GM19240 (cell line): ENCODE measurements around the gene MIGA2.
"Not testable (repeated sequence)": the region's sequence is repeated elsewhere in the genome, so short reads cannot be mapped to it uniquely, and the experiment has no call there.

Source experiments
- DNase-seq: peaks from one replicate; pipeline ENCODE4 v3.0.0; 2011; ENCODE audit warnings: low spot score; ENCODE audit not compliant: insufficient read length

MIGA2 gene

DNA sequence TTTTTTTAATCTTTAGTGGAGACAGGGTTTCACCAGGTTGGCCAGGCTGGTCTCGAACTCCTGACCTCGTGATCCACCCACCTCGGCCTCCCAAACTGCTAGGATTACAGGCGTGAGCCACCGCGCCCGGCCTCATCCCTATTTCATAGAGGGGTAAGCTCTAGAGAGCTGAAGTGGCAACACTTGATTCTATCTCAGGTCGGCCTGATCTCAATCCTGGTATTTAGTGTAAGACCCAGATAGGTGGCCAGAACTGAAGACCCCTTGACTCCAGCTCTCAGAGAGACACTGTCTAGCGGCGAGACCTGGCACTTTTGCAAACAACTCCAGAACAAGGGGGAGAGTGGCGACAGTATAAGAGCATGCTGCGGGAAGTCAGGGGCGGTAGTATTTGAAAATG, 588 bp upstream of the MIGA2 start:
- DNase-seq = not testable (repeated sequence)

GRCh38 chr9:129036923-129037766, 719 bp downstream of the MIGA2 start:
- DNase-seq = no peak

- no peak for DNase-seq
Observed at GRCh38 chr9:129037767-129038098, 1.3 kb downstream of the MIGA2 start.

GRCh38 chr9:129038109-129038852, 1.9 kb downstream of the MIGA2 start:
- no peak for DNase-seq

GRCh38 chr9:129040113-129040643, 3.8 kb downstream of the MIGA2 start:
- no peak for DNase-seq

GRCh38 chr9:129042016-129042415, 5.6 kb downstream of the MIGA2 start:
- DNase-seq = no peak

- no peak for DNase-seq
Observed at GRCh38 chr9:129052592-129052991, 16.2 kb downstream of the MIGA2 start.

- no peak for DNase-seq
Observed at GRCh38 chr9:129053020-129053419, 16.6 kb downstream of the MIGA2 start.

- DNase-seq = no peak
Observed at GRCh38 chr9:129054163-129054851, 17.9 kb downstream of the MIGA2 start.

DNA sequence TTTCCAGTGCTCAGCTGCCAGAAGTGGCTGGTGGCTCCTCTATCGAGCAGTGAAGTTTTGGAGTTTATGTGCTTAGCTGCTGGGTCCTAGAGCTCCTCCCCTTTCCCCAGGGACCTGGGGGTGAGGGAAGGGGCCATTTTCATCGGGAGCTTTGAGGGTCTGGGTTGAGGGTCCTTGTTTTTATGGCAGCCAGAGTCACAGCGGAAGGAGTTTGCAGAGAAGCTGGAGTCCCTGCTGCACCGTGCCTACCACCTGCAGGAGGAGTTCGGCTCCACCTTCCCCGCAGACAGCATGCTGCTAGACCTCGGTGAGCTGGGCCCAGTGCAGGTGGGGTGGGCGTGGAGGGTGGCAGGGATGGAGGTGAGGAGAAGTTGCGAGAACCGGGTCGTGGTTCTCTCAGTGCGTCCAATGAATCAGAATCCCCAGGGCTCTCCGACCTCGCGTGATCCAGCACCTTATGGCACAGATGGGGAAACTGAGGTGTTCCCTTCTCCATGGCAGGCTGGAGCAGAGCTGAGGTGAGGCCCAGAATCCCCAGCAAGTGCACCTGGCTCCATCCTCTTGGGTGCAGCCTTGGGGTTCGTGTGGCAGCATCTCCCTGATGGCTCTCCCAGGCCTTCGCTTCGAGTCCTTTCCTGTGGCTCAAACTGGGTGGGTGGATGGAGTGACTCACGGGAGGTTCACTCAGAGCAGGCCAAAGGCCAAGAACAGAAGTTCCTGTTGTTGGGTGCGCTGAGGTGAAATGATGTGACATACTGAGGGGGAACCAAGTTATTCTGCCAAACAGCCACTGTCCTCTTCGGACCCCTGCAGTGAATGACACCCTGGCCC, 22.8 kb downstream of the MIGA2 start:
- no peak for DNase-seq

DNA sequence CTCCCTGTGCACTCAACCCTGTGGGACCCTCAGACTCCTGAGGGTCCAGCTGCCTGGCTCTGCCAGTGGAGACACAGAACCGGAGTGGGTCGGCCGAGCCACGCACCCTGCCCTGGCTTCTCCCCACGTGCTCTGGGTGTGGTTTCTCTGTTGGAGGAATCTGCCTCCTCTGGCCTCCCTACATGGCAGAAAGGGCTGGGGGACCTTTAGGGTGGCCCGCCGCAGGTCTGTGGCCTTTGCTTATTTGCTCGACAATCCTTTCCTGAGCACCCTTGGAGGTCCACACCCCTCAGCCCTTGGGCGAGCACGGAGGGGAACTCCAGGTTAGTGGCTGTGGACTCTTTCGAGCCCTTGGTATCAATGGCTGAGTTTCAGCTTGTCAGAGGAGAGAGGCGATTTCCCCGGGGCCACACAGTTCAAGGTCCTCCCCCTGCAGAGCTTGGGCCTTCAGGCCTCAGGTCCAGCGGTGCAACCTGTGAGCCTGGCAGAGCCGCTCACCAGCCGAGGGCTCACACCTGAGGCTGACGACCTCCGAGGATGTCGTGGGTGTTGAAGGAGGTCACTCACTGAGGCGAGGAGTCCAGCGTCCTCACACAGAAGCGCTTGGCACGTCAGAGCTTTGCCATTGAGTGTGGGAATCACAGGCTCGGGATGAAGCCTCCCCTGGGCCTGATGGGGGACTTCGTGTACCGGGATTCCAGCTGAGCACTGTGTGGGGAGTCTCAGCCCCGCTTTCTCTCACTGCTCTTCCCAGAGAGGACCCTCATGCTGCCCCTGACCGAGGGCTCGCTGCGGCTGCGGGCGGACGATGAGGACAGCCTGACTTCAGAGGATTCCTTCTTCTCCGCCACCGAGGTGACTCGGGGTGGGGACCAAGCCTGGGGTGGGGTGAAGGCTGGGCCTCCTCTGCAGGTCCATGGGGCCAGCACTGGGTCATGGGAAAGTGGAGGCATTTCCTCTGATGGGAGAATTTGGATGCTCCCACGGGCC, 23.7 kb downstream of the MIGA2 start:
- no peak for DNase-seq

GRCh38 chr9:129060991-129061390, 24.6 kb downstream of the MIGA2 start:
- DNase-seq = no peak

GRCh38 chr9:129063061-129063460, 26.6 kb downstream of the MIGA2 start:
- no peak for DNase-seq

GRCh38 chr9:129064499-129064908, 28.1 kb downstream of the MIGA2 start:
- DNase-seq = no peak

- no peak for DNase-seq
Observed at GRCh38 chr9:129068110-129068509, 31.7 kb downstream of the MIGA2 start.

DNA sequence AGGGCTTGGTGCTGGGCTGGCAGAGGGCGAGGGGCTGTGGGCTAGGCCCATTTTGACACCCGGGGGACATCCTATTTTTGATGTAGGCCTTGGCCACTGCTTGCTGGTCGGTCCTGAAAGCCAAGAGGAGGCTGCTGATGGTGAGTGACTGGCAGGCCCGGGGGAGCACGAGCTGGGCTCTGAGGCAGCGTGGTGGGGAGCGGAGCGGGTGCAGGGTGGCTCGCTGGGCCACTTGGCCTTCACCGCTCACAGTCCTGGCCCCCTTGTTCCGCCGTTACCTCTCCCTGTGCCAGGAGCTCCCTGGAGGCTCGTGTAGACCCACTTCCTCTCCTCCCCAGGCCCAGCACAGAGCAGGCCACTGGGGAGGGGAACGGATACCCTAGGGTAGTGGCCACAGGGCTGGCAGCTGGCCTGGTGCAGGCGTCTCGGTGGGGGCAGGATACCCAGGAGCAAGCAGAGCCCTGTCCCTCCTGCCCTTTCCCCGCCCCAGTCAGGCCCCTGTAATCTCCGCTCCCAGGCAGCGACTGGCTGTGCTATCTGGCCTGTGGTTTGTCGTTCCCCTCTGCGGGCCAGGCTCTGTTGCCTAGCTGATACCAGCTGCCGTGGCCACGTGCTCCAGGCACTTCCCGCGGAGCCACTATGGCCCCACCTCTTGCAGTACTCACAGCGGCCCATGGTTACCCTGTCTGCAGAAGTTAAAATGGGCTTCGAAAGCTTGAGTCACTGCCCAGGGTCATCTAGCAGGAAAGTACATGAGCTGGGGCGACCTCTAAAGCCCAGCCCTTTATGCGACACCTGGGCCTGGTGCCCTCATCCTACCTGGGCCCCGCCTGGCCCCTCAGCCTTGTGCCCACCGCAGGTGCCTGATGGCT, 32.8 kb downstream of the MIGA2 start:
- DNase-seq = peak; percentile 24

DNA sequence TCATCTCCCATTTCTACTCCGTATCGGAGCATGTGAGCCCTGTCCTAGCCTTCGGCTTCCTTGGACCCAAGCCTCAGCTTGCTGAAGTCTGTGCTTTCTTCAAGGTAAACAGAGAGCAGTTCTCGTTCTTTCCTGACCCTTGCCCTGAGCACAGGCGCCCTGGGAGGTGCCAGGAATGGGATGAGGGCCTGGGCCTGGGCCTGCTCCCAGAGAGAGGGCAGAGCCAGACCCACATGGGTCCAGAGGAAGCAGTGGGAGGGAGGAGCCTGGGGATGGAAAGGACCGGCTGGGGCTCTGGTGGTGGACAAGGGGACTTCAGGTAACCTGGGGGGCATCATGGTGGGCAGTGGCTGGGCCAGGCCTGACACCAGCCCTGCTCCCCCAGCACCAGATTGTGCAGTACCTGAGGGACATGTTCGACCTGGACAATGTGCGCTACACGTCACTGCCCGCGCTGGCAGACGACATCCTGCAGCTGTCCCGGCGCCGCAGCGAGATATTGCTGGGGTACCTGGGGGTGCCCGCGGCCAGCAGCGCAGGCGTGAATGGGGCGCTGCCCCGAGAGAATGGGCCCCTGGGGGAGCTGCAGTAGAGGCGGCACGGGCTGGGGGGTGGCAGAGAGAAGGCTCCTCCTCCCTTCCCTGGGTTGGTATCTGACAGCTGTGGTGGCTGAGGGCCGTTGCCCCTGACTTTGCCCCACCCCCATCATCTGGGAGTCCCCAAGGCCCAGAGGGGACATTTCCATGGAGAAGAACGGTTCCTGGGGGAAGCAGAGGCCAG, 33.6 kb downstream of the MIGA2 start:
- no peak for DNase-seq
